ENCODE measurements around the gene NAALADL2. TPM values are rescaled to one million over a fixed set of nuclear protein-coding genes. Genes with fewer than 3 reads are reported as not detected.

The NAALADL2 gene
- total and polyA plus RNA-seq, 2 of the 8 experiments (the other 6 are each of a cell fraction or from before 2014, with no cell fraction given) = 0.12 to 0.22 TPM

- Histone ChIP-seq H2AK5ac (ENCODE audit: low read depth, low read length) (no peak overlapping the region), H4K91ac (replicated peaks; ENCODE audit: insufficient read length, low read length) (no peak overlapping the region), H3K9ac (replicated peaks in 1 of 4; ENCODE audit: extremely low read depth in 1 of 4, low read depth in 3 of 4, low read length in 3 of 4) (no peak overlapping the region), H2BK5ac (ENCODE audit: low read depth, low read length) (no peak overlapping the region), H2BK20ac (ENCODE audit: low read length) (no peak overlapping the region), H3K4me3 (ENCODE audit: extremely low read depth in 1 of 4, insufficient read depth in 2 of 4, low read depth in 3 of 4, low read length in 4 of 4) (no peak overlapping the region), H3K56ac (replicated peaks; ENCODE audit: insufficient read length, low read depth, low read length) (no peak overlapping the region), H3K79me2 (ENCODE audit: control insufficient read depth in 1 of 2, insufficient read depth in 2 of 2, low read length in 2 of 2) (no peaks in the 10 kb centered on the region), H2BK12ac (ENCODE audit: low read depth, low read length) (no peak overlapping the region), H3K18ac (ENCODE audit: extremely low read depth, low read length) (no peak overlapping the region), H2AFZ (ENCODE audit: low read length) (no peak overlapping the region), H3K23ac (ENCODE audit: insufficient read length) (no peak overlapping the region), H4K20me1 (replicated peaks in 1 of 2; ENCODE audit: control insufficient read depth in 1 of 2, insufficient read depth in 2 of 2, low read length in 2 of 2) (no peaks in the 10 kb centered on the region), H2BK15ac (ENCODE audit: low read length) (no peak overlapping the region), H3K4me2 (ENCODE audit: insufficient read depth in 1 of 2, low read depth in 2 of 2, low read length in 2 of 2) (no peak overlapping the region), H3K27ac (ENCODE audit: low read depth, low read length) (no peak overlapping the region), H3K27me3 (replicated peaks in 1 of 4; ENCODE audit: control insufficient read depth in 3 of 4, extremely low read depth in 1 of 4, insufficient read depth in 3 of 4, low read length in 3 of 4) (no peaks in the 10 kb centered on the region), H3K14ac (ENCODE audit: insufficient read length) (no peak overlapping the region), H2BK120ac (replicated peaks; ENCODE audit: low read depth, low read length) (no peak overlapping the region), H3K4me1 (replicated peaks in 1 of 4; ENCODE audit: control insufficient read depth in 3 of 4, insufficient read depth in 4 of 4, low read length in 3 of 4) (no peaks in the 10 kb centered on the region; a peak in 1 of 7 replicates), H3K23me2 (ENCODE audit: low read depth, low read length) (no peaks in the 10 kb centered on the region), H3K79me1 (ENCODE audit: low read depth, low read length) (no peaks in the 10 kb centered on the region), H4K8ac (ENCODE audit: extremely low read depth, insufficient read depth, low read length) (no peak overlapping the region), H4K5ac (ENCODE audit: insufficient read length, low read depth, low read length) (no peak overlapping the region), H3K9me3 (ENCODE audit: insufficient read depth in 2 of 2, low read depth in 1 of 2, low read length in 1 of 2) (no peaks in the 10 kb centered on the region), H3K4ac (replicated peaks; ENCODE audit: insufficient read length, low read depth, low read length) (no peak overlapping the region), H3K36me3 (ENCODE audit: control insufficient read depth in 2 of 4, insufficient read depth in 4 of 4, low read length in 3 of 4) (no peaks in the 10 kb centered on the region)
- ChIA-PET POLR2A (ENCODE audit: partially characterized antibody) (no interaction called here), CTCF (ENCODE audit: partially characterized antibody) (no interaction called here)
- WGBS, 2 experiments (ENCODE audit: extremely low coverage in 1 of 2, insufficient coverage in 1 of 2, insufficient read length in 1 of 2, insufficient replicate concordance in 2 of 2, low coverage in 1 of 2, low lambda C conversion rate in 2 of 2, missing lambda C conversion rate in 1 of 2) = 91% methylated on average over 2 of the region's 2 CpGs; no CpG with 5 or more reads in 1 of the 2 experiments
- DNase-seq (ENCODE audit: low read depth in 1 of 2, low spot score in 2 of 2) (no peak), FAIRE-seq (no peak)
- TF ChIP-seq TAF7 (optimal IDR thresholded peaks at IDR 0.05; ENCODE audit: borderline replicate concordance, low read depth, low read length) (no peak), JUND (IDR thresholded peaks at IDR 0.05; ENCODE audit: low read length) (no peak), CBX5 (IDR thresholded peaks at IDR 0.05; ENCODE audit: low read depth, low read length) (no peak), BCL11A (IDR thresholded peaks at IDR 0.05; ENCODE audit: low read depth in 2 of 2, low read length in 2 of 2) (no peak), YY1 (IDR thresholded peaks at IDR 0.05; ENCODE audit: low read depth, low read length) (no peak), E2F6 (IDR thresholded peaks at IDR 0.05) (no peak), EGR1 (IDR thresholded peaks at IDR 0.05; ENCODE audit: borderline replicate concordance, low read depth, low read length) (no peak), ATF3 (IDR thresholded peaks at IDR 0.05; ENCODE audit: insufficient read depth, low read depth, low read length) (no peak), NRF1 (IDR thresholded peaks at IDR 0.05; ENCODE audit: low read depth, low read length) (no peak), TAF1 (IDR thresholded peaks at IDR 0.05; ENCODE audit: low read depth, low read length) (no peak), CEBPB (IDR thresholded peaks at IDR 0.05; ENCODE audit: low read depth, low read length) (no peak), BACH1 (IDR thresholded peaks at IDR 0.05; ENCODE audit: low read length) (no peak), MAFK (IDR thresholded peaks at IDR 0.05; ENCODE audit: low read depth, low read length) (no peak), NANOG (IDR thresholded peaks at IDR 0.05; ENCODE audit: insufficient read depth, low read depth, low read length, poor library complexity, severe bottlenecking) (no peak), KDM4A (IDR thresholded peaks at IDR 0.05; ENCODE audit: low read depth, low read length, severe bottlenecking) (no peak)
Observed at GRCh38 chr3:175573226-175573625, 714.1 kb downstream of the NAALADL2 start.
